HepG2 (cell line): ENCODE measurements around the gene MAMSTR. TPM values are rescaled to one million over a fixed set of nuclear protein-coding genes. Genes with fewer than 3 reads are reported as not detected.

Source experiments
- AKAP8 ChIP-seq: sonication (generic); formaldehyde crosslinking; IDR thresholded peaks from 2 replicates; pipeline ENCODE4 v1.5.1; 2020; ENCODE audit warnings: mild to moderate bottlenecking, missing genetic modification reagents
- CENPX ChIP-seq: sonication (generic); formaldehyde crosslinking; IDR thresholded peaks from 2 replicates; pipeline ENCODE4 v1.9.0; 2021; ENCODE audit warnings: mild to moderate bottlenecking, missing genetic modification reagents, moderate library complexity
- CREBL2 ChIP-seq: sonication (generic); formaldehyde crosslinking; IDR thresholded peaks from 2 replicates; pipeline ENCODE4 v1.8.1; 2023; ENCODE audit warnings: missing genetic modification reagents, mild to moderate bottlenecking, borderline replicate concordance
- DPF2 ChIP-seq: sonication (generic); formaldehyde crosslinking; IDR thresholded peaks from 2 replicates; pipeline ENCODE4 v1.4.0; 2020; ENCODE audit warnings: mild to moderate bottlenecking, low read depth, missing genetic modification reagents, borderline replicate concordance
- IRF1 ChIP-seq: sonication (generic); formaldehyde crosslinking; IDR thresholded peaks from 2 replicates; pipeline ENCODE4 v1.4.0; 2020; ENCODE audit warnings: low read depth, mild to moderate bottlenecking, missing genetic modification reagents
- KIAA2018 ChIP-seq: sonication (generic); formaldehyde crosslinking; IDR thresholded peaks from 2 replicates; pipeline ENCODE4 v1.5.0; 2020; ENCODE audit warnings: mild to moderate bottlenecking, missing genetic modification reagents, borderline replicate concordance
- KLF12 ChIP-seq: sonication (generic); formaldehyde crosslinking; IDR thresholded peaks from 2 replicates; pipeline ENCODE4 v1.4.0; 2020; ENCODE audit warnings: missing genetic modification reagents, borderline replicate concordance
- KLF15 ChIP-seq: sonication (generic); formaldehyde crosslinking; IDR thresholded peaks from 2 replicates; pipeline ENCODE4 v1.8.1; 2023; ENCODE audit warnings: borderline replicate concordance, mild to moderate bottlenecking, inconsistent platforms, missing genetic modification reagents, mixed read lengths
- MTERF4 ChIP-seq: sonication (generic); formaldehyde crosslinking; IDR thresholded peaks from 2 replicates; pipeline ENCODE4 v1.8.0; 2023; ENCODE audit warnings: mild to moderate bottlenecking, missing genetic modification reagents
- PPARG ChIP-seq: conservative IDR thresholded peaks from 2 replicates; pipeline ENCODE4 v1.6.1; 2016; ENCODE audit warnings: missing biosample characterization, missing genetic modification reagents
- ZBTB21 ChIP-seq: sonication (generic); formaldehyde crosslinking; IDR thresholded peaks from 2 replicates; pipeline ENCODE4 v1.4.0; 2020; ENCODE audit warnings: missing genetic modification reagents
- ZNF501 ChIP-seq: sonication (generic); formaldehyde crosslinking; IDR thresholded peaks from 2 replicates; pipeline ENCODE4 v1.5.1; 2020; ENCODE audit warnings: mild to moderate bottlenecking, moderate library complexity, missing genetic modification reagents
- ZSCAN21 ChIP-seq: sonication (generic); formaldehyde crosslinking; IDR thresholded peaks from 2 replicates; pipeline ENCODE4 v1.8.0; 2022; ENCODE audit warnings: mild to moderate bottlenecking, missing genetic modification reagents, moderate library complexity, borderline replicate concordance
- polyA plus RNA-seq, 8 experiments: library from polyadenylated mRNA; depleted of rRNA in 3 of 8; stranded (reverse) in 7 of 8; unstranded in 1 of 8; fragments of >200 nt; fragmentation: Illumina TruSeq in 4 of 8; extraction: Trizol in 4 of 8; gene quantifications; 2 replicates each; pipeline versions ENCODE4 v1.2.1 to v1.2.3, GENCODE V29; 2011 to 2016; ENCODE audit warnings: low read depth in 4 of 8, missing spikeins in 1 of 8, mixed read lengths in 1 of 8; ENCODE audit not compliant: insufficient read depth in 1 of 8
- total RNA-seq, 5 experiments: library from RNA; depleted of rRNA; stranded (reverse); fragments of >200 nt; fragmentation: Illumina TruSeq; extraction: Trizol; gene quantifications; 2 replicates each; pipeline ENCODE4 v1.2.3, GENCODE V29; 2016; ENCODE audit warnings: low read depth in 1 of 5
- TF ChIP-seq, protein P1 (sequence below): sonication (generic); formaldehyde crosslinking; IDR thresholded peaks from 2 replicates; pipeline ENCODE4 v1.5.0; 2020; ENCODE audit warnings: missing genetic modification reagents
- TF ChIP-seq, protein P2 (sequence below): IDR thresholded peaks from 2 replicates; pipeline ENCODE4 v1.6.1; 2016; ENCODE audit warnings: missing compliant biosample characterization, missing genetic modification reagents, borderline replicate concordance

MAMSTR gene
- total and polyA plus RNA-seq, 2 of the 13 experiments (the other 11 are each of a cell fraction or from before 2014, with no cell fraction given) = 2.2 to 2.4 TPM

GRCh38 chr19:48738557-48739403, 19.3 kb upstream of the MAMSTR start (continued):
- TF ChIP-seq IRF1 (peak; percentile 76; the same call in 1 of the 2 replicates), PPARG (CRISPR knock-in tag) (no peak), CREBL2 (CRISPR knock-in tag) (peak; percentile 62; the same call in 1 of the 2 replicates), AKAP8 (CRISPR knock-in tag) (no peak), DPF2 (CRISPR knock-in tag) (no peak), ZSCAN21 (CRISPR knock-in tag) (no peak; the same call in 1 of the 2 replicates), MTERF4 (CRISPR knock-in tag) (peak; percentile 40; the same call in 1 of the 2 replicates), KIAA2018 (CRISPR knock-in tag) (no peak), KLF12 (peak; percentile 73; the same call in 1 of the 2 replicates), ZBTB21 (CRISPR knock-in tag) (no peak), ZNF501 (CRISPR knock-in tag) (peak; percentile 66), KLF15 (CRISPR knock-in tag) (no peak; the same call in 1 of the 2 replicates), CENPX (CRISPR knock-in tag) (no peak)
- TF ChIP-seq, protein P1, sequence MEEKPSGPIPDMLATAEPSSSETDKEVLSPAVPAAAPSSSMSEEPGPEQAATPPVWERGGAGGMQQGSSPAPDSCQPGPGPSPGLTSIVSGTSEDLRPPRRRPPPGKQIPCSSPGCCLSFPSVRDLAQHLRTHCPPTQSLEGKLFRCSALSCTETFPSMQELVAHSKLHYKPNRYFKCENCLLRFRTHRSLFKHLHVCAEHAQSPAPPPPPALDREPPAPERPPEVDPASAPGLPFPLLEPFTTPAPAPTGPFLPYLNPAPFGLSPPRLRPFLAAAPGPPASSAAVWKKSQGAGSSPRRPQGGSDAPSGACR (CRISPR knock-in tag) = no peak
- TF ChIP-seq, protein P2, sequence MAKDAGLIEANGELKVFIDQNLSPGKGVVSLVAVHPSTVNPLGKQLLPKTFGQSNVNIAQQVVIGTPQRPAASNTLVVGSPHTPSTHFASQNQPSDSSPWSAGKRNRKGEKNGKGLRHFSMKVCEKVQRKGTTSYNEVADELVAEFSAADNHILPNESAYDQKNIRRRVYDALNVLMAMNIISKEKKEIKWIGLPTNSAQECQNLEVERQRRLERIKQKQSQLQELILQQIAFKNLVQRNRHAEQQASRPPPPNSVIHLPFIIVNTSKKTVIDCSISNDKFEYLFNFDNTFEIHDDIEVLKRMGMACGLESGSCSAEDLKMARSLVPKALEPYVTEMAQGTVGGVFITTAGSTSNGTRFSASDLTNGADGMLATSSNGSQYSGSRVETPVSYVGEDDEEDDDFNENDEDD (CRISPR knock-in tag) = peak; percentile 93
